HepG2 (cell line): ENCODE results near the gene DDRGK1. TPM values are rescaled to one million over a fixed set of nuclear protein-coding genes. Genes with fewer than 3 reads are reported as not detected.

Source experiments
- ADNP ChIP-seq: sonication (generic); formaldehyde crosslinking; IDR thresholded peaks from 2 replicates; pipeline ENCODE4 v1.4.0; 2020; ENCODE audit warnings: missing genetic modification reagents
- ARNT2 ChIP-seq: sonication (generic); formaldehyde crosslinking; IDR thresholded peaks from 2 replicates; pipeline ENCODE4 v1.8.0; 2022; ENCODE audit warnings: mild to moderate bottlenecking, low read depth, missing genetic modification reagents, moderate library complexity
- FOSL1 ChIP-seq: sonication (generic); formaldehyde crosslinking; IDR thresholded peaks from 2 replicates; pipeline ENCODE4 v1.9.0; 2021; ENCODE audit warnings: missing genetic modification reagents, borderline replicate concordance
- KLF9 ChIP-seq: IDR thresholded peaks from 2 replicates; pipeline ENCODE4 v1.6.1; 2016; ENCODE audit warnings: low read depth
- MAFK ChIP-seq, 2 experiments: IDR thresholded peaks in 1 of 2; conservative IDR thresholded peaks in 1 of 2; 2 replicates each; pipeline ENCODE4 v1.6.1; 2011; ENCODE audit warnings: improper control_type of control experiment in 2 of 2, low read length in 2 of 2
- MEIS2 ChIP-seq: sonication (generic); formaldehyde crosslinking; IDR thresholded peaks from 2 replicates; pipeline ENCODE4 v1.9.0; 2021; ENCODE audit warnings: mild to moderate bottlenecking, missing genetic modification reagents
- POLR2A ChIP-seq, 2 experiments: IDR thresholded peaks; 2 replicates each; pipeline ENCODE4 v1.6.1; 2011; ENCODE audit warnings: low read depth in 2 of 2, low read length in 2 of 2, mild to moderate bottlenecking in 1 of 2, moderate library complexity in 1 of 2; ENCODE audit not compliant: insufficient read depth in 1 of 2
- RAD21 ChIP-seq: fragments of 450-650 bp; formaldehyde crosslinking; IDR thresholded peaks from 2 replicates; pipeline ENCODE4 v1.5.0; 2020; ENCODE audit warnings: mild to moderate bottlenecking
- RFX3 ChIP-seq: IDR thresholded peaks from 2 replicates; pipeline ENCODE4 v1.6.1; 2016; ENCODE audit warnings: missing biosample characterization, missing genetic modification reagents
- RXRB ChIP-seq: IDR thresholded peaks from 2 replicates; pipeline ENCODE4 v1.6.1; 2016; ENCODE audit warnings: borderline replicate concordance, missing genetic modification reagents, missing compliant biosample characterization
- SP5 ChIP-seq: IDR thresholded peaks from 2 replicates; pipeline ENCODE4 v1.6.1; 2016; ENCODE audit warnings: low read depth, borderline replicate concordance
- ZBTB43 ChIP-seq: sonication (generic); formaldehyde crosslinking; conservative IDR thresholded peaks from 2 replicates; pipeline ENCODE4 v1.4.0; 2020; ENCODE audit warnings: missing genetic modification reagents
- ZKSCAN5 ChIP-seq: sonication (generic); formaldehyde crosslinking; IDR thresholded peaks from 2 replicates; pipeline ENCODE4 v1.5.1; 2020; ENCODE audit warnings: mild to moderate bottlenecking, missing genetic modification reagents
- ZNF101 ChIP-seq: sonication (generic); formaldehyde crosslinking; IDR thresholded peaks from 2 replicates; pipeline ENCODE4 v1.4.0; 2020; ENCODE audit warnings: mild to moderate bottlenecking, low read depth, missing genetic modification reagents, borderline replicate concordance
- ZNF138 ChIP-seq: sonication (generic); formaldehyde crosslinking; IDR thresholded peaks from 2 replicates; pipeline ENCODE4 v1.5.0; 2020; ENCODE audit warnings: mild to moderate bottlenecking, low read depth, missing genetic modification reagents
- ZNF253 ChIP-seq: sonication (generic); formaldehyde crosslinking; IDR thresholded peaks from 2 replicates; pipeline ENCODE4 v1.8.0; 2022; ENCODE audit warnings: mild to moderate bottlenecking, missing genetic modification reagents, borderline replicate concordance
- ZNF441 ChIP-seq: sonication (generic); formaldehyde crosslinking; IDR thresholded peaks from 2 replicates; pipeline ENCODE4 v1.7.0; 2021; ENCODE audit warnings: missing genetic modification reagents, borderline replicate concordance
- ZNF496 ChIP-seq: sonication (generic); formaldehyde crosslinking; IDR thresholded peaks from 2 replicates; pipeline ENCODE4 v1.8.1; 2023; ENCODE audit warnings: mild to moderate bottlenecking, moderate library complexity, missing genetic modification reagents; ENCODE audit not compliant: insufficient replicate concordance
- ZNF510 ChIP-seq: sonication (generic); formaldehyde crosslinking; IDR thresholded peaks from 2 replicates; pipeline ENCODE4 v1.4.0; 2020; ENCODE audit warnings: low read depth, mild to moderate bottlenecking, missing genetic modification reagents
- ZNF549 ChIP-seq: sonication (generic); formaldehyde crosslinking; IDR thresholded peaks from 2 replicates; pipeline ENCODE4 v1.5.0; 2020; ENCODE audit warnings: missing genetic modification reagents
- ZNF598 ChIP-seq: sonication (generic); formaldehyde crosslinking; IDR thresholded peaks from 2 replicates; pipeline ENCODE4 v1.5.1; 2020; ENCODE audit warnings: mild to moderate bottlenecking, missing genetic modification reagents, borderline replicate concordance
- ZNF747 ChIP-seq: sonication (generic); formaldehyde crosslinking; IDR thresholded peaks from 2 replicates; pipeline ENCODE4 v1.8.1; 2023; ENCODE audit warnings: missing genetic modification reagents, mild to moderate bottlenecking, borderline replicate concordance
- polyA plus RNA-seq, 8 experiments: library from polyadenylated mRNA; depleted of rRNA in 3 of 8; stranded (reverse) in 7 of 8; unstranded in 1 of 8; fragments of >200 nt; fragmentation: Illumina TruSeq in 4 of 8; extraction: Trizol in 4 of 8; gene quantifications; 2 replicates each; pipeline versions ENCODE4 v1.2.1 to v1.2.3, GENCODE V29; 2011 to 2016; ENCODE audit warnings: low read depth in 4 of 8, missing spikeins in 1 of 8, mixed read lengths in 1 of 8; ENCODE audit not compliant: insufficient read depth in 1 of 8
- total RNA-seq, 5 experiments: library from RNA; depleted of rRNA; stranded (reverse); fragments of >200 nt; fragmentation: Illumina TruSeq; extraction: Trizol; gene quantifications; 2 replicates each; pipeline ENCODE4 v1.2.3, GENCODE V29; 2016; ENCODE audit warnings: low read depth in 1 of 5
- TF ChIP-seq, protein P1 (sequence below): sonication (generic); formaldehyde crosslinking; IDR thresholded peaks from 2 replicates; pipeline ENCODE4 v1.4.0; 2020; ENCODE audit warnings: mild to moderate bottlenecking, missing genetic modification reagents
- TF ChIP-seq, protein P2 (sequence below): sonication (generic); formaldehyde crosslinking; IDR thresholded peaks from 2 replicates; pipeline ENCODE4 v1.4.0; 2020; ENCODE audit warnings: missing genetic modification reagents
- TF ChIP-seq, protein P3 (sequence below): IDR thresholded peaks from 2 replicates; pipeline ENCODE4 v1.6.1; 2018; ENCODE audit warnings: missing genetic modification reagents

The DDRGK1 gene
- total and polyA plus RNA-seq, 2 of the 13 experiments (the other 11 are each of a cell fraction or from before 2014, with no cell fraction given), result 96.7 to 149 TPM

GRCh38 chr20:3222635-3223600 is 18.4 kb upstream of the DDRGK1 start (continued):
- TF ChIP-seq ADNP (CRISPR knock-in tag) (0 out of 2 replicates have a peak, but pooled peaks have one; percentile 60), ZNF510 (CRISPR knock-in tag) (peak; percentile 94; the same call in 1 of the 2 replicates), SP5 (CRISPR knock-in tag) (peak; percentile 99), ZNF138 (CRISPR knock-in tag) (0 out of 2 replicates have a peak, but pooled peaks have one; percentile 62), ZNF549 (no peak), KLF9 (CRISPR knock-in tag) (peak; percentile 93; the same call in 1 of the 2 replicates), ZNF747 (CRISPR knock-in tag) (peak; percentile 99), ARNT2 (CRISPR knock-in tag) (no peak; the same call in 1 of the 2 replicates), ZNF101 (CRISPR knock-in tag) (no peak; the same call in 1 of the 2 replicates), FOSL1 (peak; percentile 93), RXRB (CRISPR knock-in tag) (peak; percentile 96), RAD21 (peak; percentile 49; the same call in 1 of the 2 replicates), POLR2A (IDR thresholded peaks at IDR 0.05; ENCODE audit: insufficient read depth in 1 of 2, low read depth in 2 of 2, low read length in 2 of 2) (peak in 1 of 2 experiments; percentile 61; a peak in 1 of 4 replicates), MEIS2 (CRISPR knock-in tag) (peak; percentile 98), RFX3 (CRISPR knock-in tag) (no peak), ZBTB43 (peak; percentile 95), ZNF441 (peak; percentile 72), MAFK (conservative IDR thresholded peaks at IDR 0.05 in 1 of 2, IDR thresholded peaks at IDR 0.05 in 1 of 2; ENCODE audit: low read length in 2 of 2) (0 out of 4 replicates have a peak, but pooled peaks of 1 of the 2 experiments have one; percentile 7), ZNF496 (CRISPR knock-in tag) (no peak), ZNF598 (CRISPR knock-in tag) (peak; percentile 90), ZNF253 (CRISPR knock-in tag) (no peak), ZKSCAN5 (CRISPR knock-in tag) (peak; percentile 90)
- TF ChIP-seq, protein P1, sequence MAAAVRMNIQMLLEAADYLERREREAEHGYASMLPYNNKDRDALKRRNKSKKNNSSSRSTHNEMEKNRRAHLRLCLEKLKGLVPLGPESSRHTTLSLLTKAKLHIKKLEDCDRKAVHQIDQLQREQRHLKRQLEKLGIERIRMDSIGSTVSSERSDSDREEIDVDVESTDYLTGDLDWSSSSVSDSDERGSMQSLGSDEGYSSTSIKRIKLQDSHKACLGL (CRISPR knock-in tag), result peak; percentile 28; the same call in 1 of the 2 replicates
- TF ChIP-seq, protein P2, sequence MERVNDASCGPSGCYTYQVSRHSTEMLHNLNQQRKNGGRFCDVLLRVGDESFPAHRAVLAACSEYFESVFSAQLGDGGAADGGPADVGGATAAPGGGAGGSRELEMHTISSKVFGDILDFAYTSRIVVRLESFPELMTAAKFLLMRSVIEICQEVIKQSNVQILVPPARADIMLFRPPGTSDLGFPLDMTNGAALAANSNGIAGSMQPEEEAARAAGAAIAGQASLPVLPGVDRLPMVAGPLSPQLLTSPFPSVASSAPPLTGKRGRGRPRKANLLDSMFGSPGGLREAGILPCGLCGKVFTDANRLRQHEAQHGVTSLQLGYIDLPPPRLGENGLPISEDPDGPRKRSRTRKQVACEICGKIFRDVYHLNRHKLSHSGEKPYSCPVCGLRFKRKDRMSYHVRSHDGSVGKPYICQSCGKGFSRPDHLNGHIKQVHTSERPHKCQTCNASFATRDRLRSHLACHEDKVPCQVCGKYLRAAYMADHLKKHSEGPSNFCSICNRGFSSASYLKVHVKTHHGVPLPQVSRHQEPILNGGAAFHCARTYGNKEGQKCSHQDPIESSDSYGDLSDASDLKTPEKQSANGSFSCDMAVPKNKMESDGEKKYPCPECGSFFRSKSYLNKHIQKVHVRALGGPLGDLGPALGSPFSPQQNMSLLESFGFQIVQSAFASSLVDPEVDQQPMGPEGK, result peak; percentile 100
- TF ChIP-seq, protein P3, sequence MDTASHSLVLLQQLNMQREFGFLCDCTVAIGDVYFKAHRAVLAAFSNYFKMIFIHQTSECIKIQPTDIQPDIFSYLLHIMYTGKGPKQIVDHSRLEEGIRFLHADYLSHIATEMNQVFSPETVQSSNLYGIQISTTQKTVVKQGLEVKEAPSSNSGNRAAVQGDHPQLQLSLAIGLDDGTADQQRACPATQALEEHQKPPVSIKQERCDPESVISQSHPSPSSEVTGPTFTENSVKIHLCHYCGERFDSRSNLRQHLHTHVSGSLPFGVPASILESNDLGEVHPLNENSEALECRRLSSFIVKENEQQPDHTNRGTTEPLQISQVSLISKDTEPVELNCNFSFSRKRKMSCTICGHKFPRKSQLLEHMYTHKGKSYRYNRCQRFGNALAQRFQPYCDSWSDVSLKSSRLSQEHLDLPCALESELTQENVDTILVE (CRISPR knock-in tag), result peak; percentile 90
